Measurements from ENCODE around the gene IBTK. TPM values are rescaled to one million over a fixed set of nuclear protein-coding genes. Genes with fewer than 3 reads are reported as not detected.
A peak's percentile ranks its signal among the peaks of the same experiment; 100 is the strongest.

The IBTK gene
- total and polyA plus RNA-seq, 7 donors, result 18.9 to 26.2 (median 25.0) TPM

GRCh38 chr6:82145926-82146452 lies 101.6 kb downstream of the IBTK start:
- TF ChIP-seq POLR2A (IDR thresholded peaks at IDR 0.05) (no peak), POLR2AphosphoS5 (IDR thresholded peaks at IDR 0.05) (no peak), EP300 (IDR thresholded peaks at IDR 0.05) (no peak)
- DNase-seq, result no peak
- Histone ChIP-seq H3K27me3 (no peaks in the 10 kb centered on the region), H3K4me1 (peaks cover 0 to 23% (median 18%) of the 10 kb centered on the region in 4 donors), H3K4me3 (no peak overlapping the region), H3K36me3 (no peaks in the 10 kb centered on the region), H3K9me3 (no peaks in the 10 kb centered on the region), H3K27ac (no peak overlapping the region)
- intact Hi-C loops (cut with DNase I), result no loop called here

GRCh38 chr6:82144852-82145340 lies 102.6 kb downstream of the IBTK start:
- H3K4me1 ChIP-seq, result peaks cover 0 to 23% (median 18%) of the 10 kb centered on the region in 4 donors
- no peaks in the 10 kb centered on the region for H3K27me3 ChIP-seq
- H3K27ac ChIP-seq, result peak overlapping the region in 2 of 4 donors; percentile 42 to 55
- TF ChIP-seq POLR2AphosphoS5 (IDR thresholded peaks at IDR 0.05), result peak in 1 of 4 donors; percentile 35
- no peak for TF ChIP-seq CTCF (IDR thresholded peaks at IDR 0.05)
- DNase-seq, result no peak
- intact Hi-C loops (cut with DNase I), result no loop called here
- no peaks in the 10 kb centered on the region for H3K36me3 ChIP-seq
- WGBS, 2 donors, result 39 to 59% methylated on average over 5 of the region's 5 CpGs
- H3K9me3 ChIP-seq, result no peaks in the 10 kb centered on the region
- no peak overlapping the region for H3K4me3 ChIP-seq

- TF ChIP-seq POLR2AphosphoS5 (IDR thresholded peaks at IDR 0.05), result peak in 3 of 4 donors; percentile 20 to 55 (median 27)
- no peak for TF ChIP-seq POLR2A (IDR thresholded peaks at IDR 0.05)
- TF ChIP-seq CTCF (IDR thresholded peaks at IDR 0.05), result no peak
- TF ChIP-seq EP300 (IDR thresholded peaks at IDR 0.05), result no peak
- no peaks in the 10 kb centered on the region for H3K36me3 ChIP-seq
- DNase-seq, result no peak
- H3K9me3 ChIP-seq, result no peaks in the 10 kb centered on the region
- no peaks in the 10 kb centered on the region for H3K27me3 ChIP-seq
- peak overlapping the region in 2 of 4 donors; percentile 42 to 55 for H3K27ac ChIP-seq
- no peak overlapping the region for H3K4me3 ChIP-seq
- peaks cover 0 to 23% (median 18%) of the 10 kb centered on the region in 4 donors for H3K4me1 ChIP-seq
- intact Hi-C loops (cut with DNase I), result no loop called here
- 37 to 57% methylated on average over 8 of the region's 8 CpGs for WGBS, 2 donors
Measured at GRCh38 chr6:82144007-82144851, 103.3 kb downstream of the IBTK start.

- Histone ChIP-seq H3K9me3 (no peaks in the 10 kb centered on the region), H3K4me1 (peaks cover 0 to 23% (median 18%) of the 10 kb centered on the region in 4 donors), H3K4me3 (no peak overlapping the region), H3K27ac (no peak overlapping the region), H3K27me3 (no peaks in the 10 kb centered on the region), H3K36me3 (no peaks in the 10 kb centered on the region)
- intact Hi-C loops (cut with DNase I), result no loop called here
- TF ChIP-seq POLR2A (IDR thresholded peaks at IDR 0.05) (no peak), POLR2AphosphoS5 (IDR thresholded peaks at IDR 0.05) (no peak), CTCF (IDR thresholded peaks at IDR 0.05) (no peak), EP300 (IDR thresholded peaks at IDR 0.05) (no peak)
- 92 to 94% methylated on average over 10 of the region's 10 CpGs for WGBS, 2 donors
- DNase-seq, result no peak
Measured at GRCh38 chr6:82143041-82143481, 104.5 kb downstream of the IBTK start.

GRCh38 chr6:82142524-82142923 lies 105.0 kb downstream of the IBTK start:
- no peak for TF ChIP-seq POLR2A (IDR thresholded peaks at IDR 0.05)
- TF ChIP-seq CTCF (IDR thresholded peaks at IDR 0.05), result no peak
- no peak for TF ChIP-seq POLR2AphosphoS5 (IDR thresholded peaks at IDR 0.05)
- TF ChIP-seq EP300 (IDR thresholded peaks at IDR 0.05), result no peak
- Histone ChIP-seq H3K27me3 (no peaks in the 10 kb centered on the region), H3K36me3 (no peaks in the 10 kb centered on the region), H3K4me1 (peaks cover 0 to 23% (median 18%) of the 10 kb centered on the region in 4 donors), H3K4me3 (no peak overlapping the region), H3K27ac (no peak overlapping the region), H3K9me3 (no peaks in the 10 kb centered on the region)
- no peak for DNase-seq
- WGBS, 2 donors, result 83 to 97% methylated on average over 4 of the region's 4 CpGs
- intact Hi-C loops (cut with DNase I), result no loop called here

Data from sigmoid colon (tissue), 7 donors.